ENCODE results near the gene ANXA3.

DNA sequence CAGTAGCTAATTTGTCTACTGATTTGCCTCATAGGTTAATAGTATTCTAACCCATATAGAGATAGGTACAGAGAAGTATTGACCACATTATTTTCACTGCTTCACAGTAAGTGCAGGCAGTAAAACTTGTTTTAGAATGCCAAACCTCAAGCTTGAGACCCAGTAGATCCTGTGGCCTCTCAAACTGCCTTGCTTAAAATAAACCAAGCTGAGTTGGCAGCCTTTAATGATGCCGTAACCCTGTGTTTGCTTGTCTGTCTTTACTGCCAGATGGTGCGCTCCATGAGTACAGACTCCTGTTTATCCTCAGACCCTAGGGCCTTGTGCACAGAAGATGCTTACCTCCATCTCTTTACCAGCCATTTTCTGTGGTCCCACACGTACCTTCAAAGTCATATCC, 50.8 kb downstream of the ANXA3 start:
- TF ChIP-seq, protein P1, sequence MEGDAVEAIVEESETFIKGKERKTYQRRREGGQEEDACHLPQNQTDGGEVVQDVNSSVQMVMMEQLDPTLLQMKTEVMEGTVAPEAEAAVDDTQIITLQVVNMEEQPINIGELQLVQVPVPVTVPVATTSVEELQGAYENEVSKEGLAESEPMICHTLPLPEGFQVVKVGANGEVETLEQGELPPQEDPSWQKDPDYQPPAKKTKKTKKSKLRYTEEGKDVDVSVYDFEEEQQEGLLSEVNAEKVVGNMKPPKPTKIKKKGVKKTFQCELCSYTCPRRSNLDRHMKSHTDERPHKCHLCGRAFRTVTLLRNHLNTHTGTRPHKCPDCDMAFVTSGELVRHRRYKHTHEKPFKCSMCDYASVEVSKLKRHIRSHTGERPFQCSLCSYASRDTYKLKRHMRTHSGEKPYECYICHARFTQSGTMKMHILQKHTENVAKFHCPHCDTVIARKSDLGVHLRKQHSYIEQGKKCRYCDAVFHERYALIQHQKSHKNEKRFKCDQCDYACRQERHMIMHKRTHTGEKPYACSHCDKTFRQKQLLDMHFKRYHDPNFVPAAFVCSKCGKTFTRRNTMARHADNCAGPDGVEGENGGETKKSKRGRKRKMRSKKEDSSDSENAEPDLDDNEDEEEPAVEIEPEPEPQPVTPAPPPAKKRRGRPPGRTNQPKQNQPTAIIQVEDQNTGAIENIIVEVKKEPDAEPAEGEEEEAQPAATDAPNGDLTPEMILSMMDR (IDR thresholded peaks at IDR 0.05): no peak
- TF ChIP-seq EZH2 (IDR thresholded peaks at IDR 0.05) (no peak), EZH2phosphoT487 (IDR thresholded peaks at IDR 0.05) (no peak)
